ENCODE data around the gene USP1. TPM values are rescaled to one million over a fixed set of nuclear protein-coding genes. Genes with fewer than 3 reads are reported as not detected.

The USP1 gene
- polyA plus RNA-seq, 1 donor from 2014 or later = 20.3 TPM

DNA sequence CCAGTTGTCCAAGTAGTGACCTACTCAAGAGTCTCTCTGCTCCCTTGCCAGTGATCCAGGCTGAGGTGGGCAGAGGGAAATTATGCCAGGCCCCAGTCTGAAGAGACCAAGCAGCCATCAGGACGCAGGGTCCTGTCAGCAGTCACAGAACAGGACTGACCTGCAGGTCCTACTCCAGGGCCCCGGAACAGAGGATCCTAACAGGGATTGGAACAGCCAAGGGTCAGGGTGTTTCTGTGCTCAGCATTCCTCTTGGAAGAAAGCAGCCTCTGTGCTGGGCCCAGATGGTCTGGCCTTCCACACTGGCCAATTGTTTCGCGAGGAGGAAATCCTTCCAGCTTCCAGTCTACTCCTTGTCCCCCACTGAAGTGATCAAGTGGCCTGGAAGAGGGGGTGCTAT, 41.6 kb upstream of the USP1 start:
- H4K20me1 ChIP-seq (ENCODE audit: insufficient read depth) = no peaks in the 10 kb centered on the region
- no peak overlapping the region for H3K9ac ChIP-seq (ENCODE audit: low read length)
- no peaks in the 10 kb centered on the region for H3K36me3 ChIP-seq (ENCODE audit: insufficient read depth, low read length)
- H3K27ac ChIP-seq (ENCODE audit: low read length) = no peak overlapping the region
- no peaks in the 10 kb centered on the region for H3K9me3 ChIP-seq (ENCODE audit: low read length)
- H3F3A ChIP-seq (ENCODE audit: insufficient read depth, low read length, poor library complexity, severe bottlenecking) = no peaks in the 10 kb centered on the region
- no peak overlapping the region for H3K4me2 ChIP-seq (ENCODE audit: low read length)
- H3K9me2 ChIP-seq (ENCODE audit: insufficient read depth, low read length) = no peaks in the 10 kb centered on the region
- H3K4me3 ChIP-seq (ENCODE audit: low read length) = no peak overlapping the region
- H3K79me2 ChIP-seq (replicated peaks; ENCODE audit: insufficient read depth, low read length) = no peaks in the 10 kb centered on the region
- H2AFZ ChIP-seq (ENCODE audit: low read depth, low read length) = no peak overlapping the region
- no peaks in the 10 kb centered on the region for H3K27me3 ChIP-seq (ENCODE audit: insufficient read depth, low read depth, low read length)
- TF ChIP-seq, protein P1, sequence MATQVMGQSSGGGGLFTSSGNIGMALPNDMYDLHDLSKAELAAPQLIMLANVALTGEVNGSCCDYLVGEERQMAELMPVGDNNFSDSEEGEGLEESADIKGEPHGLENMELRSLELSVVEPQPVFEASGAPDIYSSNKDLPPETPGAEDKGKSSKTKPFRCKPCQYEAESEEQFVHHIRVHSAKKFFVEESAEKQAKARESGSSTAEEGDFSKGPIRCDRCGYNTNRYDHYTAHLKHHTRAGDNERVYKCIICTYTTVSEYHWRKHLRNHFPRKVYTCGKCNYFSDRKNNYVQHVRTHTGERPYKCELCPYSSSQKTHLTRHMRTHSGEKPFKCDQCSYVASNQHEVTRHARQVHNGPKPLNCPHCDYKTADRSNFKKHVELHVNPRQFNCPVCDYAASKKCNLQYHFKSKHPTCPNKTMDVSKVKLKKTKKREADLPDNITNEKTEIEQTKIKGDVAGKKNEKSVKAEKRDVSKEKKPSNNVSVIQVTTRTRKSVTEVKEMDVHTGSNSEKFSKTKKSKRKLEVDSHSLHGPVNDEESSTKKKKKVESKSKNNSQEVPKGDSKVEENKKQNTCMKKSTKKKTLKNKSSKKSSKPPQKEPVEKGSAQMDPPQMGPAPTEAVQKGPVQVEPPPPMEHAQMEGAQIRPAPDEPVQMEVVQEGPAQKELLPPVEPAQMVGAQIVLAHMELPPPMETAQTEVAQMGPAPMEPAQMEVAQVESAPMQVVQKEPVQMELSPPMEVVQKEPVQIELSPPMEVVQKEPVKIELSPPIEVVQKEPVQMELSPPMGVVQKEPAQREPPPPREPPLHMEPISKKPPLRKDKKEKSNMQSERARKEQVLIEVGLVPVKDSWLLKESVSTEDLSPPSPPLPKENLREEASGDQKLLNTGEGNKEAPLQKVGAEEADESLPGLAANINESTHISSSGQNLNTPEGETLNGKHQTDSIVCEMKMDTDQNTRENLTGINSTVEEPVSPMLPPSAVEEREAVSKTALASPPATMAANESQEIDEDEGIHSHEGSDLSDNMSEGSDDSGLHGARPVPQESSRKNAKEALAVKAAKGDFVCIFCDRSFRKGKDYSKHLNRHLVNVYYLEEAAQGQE (IDR thresholded peaks at IDR 0.05; ENCODE audit: borderline replicate concordance) = no peak
- TF ChIP-seq TAF1 (IDR thresholded peaks at IDR 0.05; ENCODE audit: low read depth) (no peak), EZH2 (IDR thresholded peaks at IDR 0.05; ENCODE audit: borderline replicate concordance, insufficient read depth, low read length, poor library complexity, severe bottlenecking) (no peak), MXI1 (conservative IDR thresholded peaks at IDR 0.05; ENCODE audit: poor library complexity, severe bottlenecking) (no peak), POLR2AphosphoS5 (IDR thresholded peaks at IDR 0.05) (no peak), RAD21 (conservative IDR thresholded peaks at IDR 0.05) (no peak), SMC3 (conservative IDR thresholded peaks at IDR 0.05; ENCODE audit: poor library complexity) (no peak), EP300 (conservative IDR thresholded peaks at IDR 0.05; ENCODE audit: poor library complexity, severe bottlenecking) (no peak)
- TF ChIP-seq, protein P2, sequence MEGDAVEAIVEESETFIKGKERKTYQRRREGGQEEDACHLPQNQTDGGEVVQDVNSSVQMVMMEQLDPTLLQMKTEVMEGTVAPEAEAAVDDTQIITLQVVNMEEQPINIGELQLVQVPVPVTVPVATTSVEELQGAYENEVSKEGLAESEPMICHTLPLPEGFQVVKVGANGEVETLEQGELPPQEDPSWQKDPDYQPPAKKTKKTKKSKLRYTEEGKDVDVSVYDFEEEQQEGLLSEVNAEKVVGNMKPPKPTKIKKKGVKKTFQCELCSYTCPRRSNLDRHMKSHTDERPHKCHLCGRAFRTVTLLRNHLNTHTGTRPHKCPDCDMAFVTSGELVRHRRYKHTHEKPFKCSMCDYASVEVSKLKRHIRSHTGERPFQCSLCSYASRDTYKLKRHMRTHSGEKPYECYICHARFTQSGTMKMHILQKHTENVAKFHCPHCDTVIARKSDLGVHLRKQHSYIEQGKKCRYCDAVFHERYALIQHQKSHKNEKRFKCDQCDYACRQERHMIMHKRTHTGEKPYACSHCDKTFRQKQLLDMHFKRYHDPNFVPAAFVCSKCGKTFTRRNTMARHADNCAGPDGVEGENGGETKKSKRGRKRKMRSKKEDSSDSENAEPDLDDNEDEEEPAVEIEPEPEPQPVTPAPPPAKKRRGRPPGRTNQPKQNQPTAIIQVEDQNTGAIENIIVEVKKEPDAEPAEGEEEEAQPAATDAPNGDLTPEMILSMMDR (IDR thresholded peaks at IDR 0.05; ENCODE audit: poor library complexity, severe bottlenecking) = no peak

DNA sequence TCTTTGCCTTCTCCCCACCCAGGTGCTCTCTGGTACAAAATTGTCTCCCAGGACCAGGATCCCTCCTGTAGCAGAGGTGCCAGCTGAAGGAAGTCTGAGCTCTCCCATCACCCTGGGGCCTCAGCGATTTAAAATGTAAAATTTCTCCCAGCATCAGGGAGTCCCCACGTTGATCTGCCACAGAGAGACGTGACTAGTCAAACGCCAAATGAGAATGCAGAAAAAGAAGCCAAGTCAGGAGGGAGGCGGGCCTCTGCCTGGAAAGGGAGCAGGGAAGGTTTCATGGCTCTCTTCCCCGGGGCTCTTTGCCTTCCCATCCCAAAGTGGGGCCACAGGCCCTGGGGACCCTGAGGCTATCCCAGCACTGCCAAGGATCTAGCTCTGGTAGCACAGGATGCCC, 40.0 kb upstream of the USP1 start:
- Histone ChIP-seq H3K9me2 (ENCODE audit: insufficient read depth, low read length) (no peaks in the 10 kb centered on the region), H3K27me3 (ENCODE audit: insufficient read depth, low read depth, low read length) (no peaks in the 10 kb centered on the region), H3F3A (ENCODE audit: insufficient read depth, low read length, poor library complexity, severe bottlenecking) (no peaks in the 10 kb centered on the region), H4K20me1 (ENCODE audit: insufficient read depth) (no peaks in the 10 kb centered on the region), H3K9me3 (ENCODE audit: low read length) (no peaks in the 10 kb centered on the region), H3K27ac (ENCODE audit: low read length) (no peak overlapping the region), H2AFZ (ENCODE audit: low read depth, low read length) (no peak overlapping the region), H3K79me2 (replicated peaks; ENCODE audit: insufficient read depth, low read length) (no peaks in the 10 kb centered on the region), H3K4me2 (ENCODE audit: low read length) (no peak overlapping the region), H3K36me3 (ENCODE audit: insufficient read depth, low read length) (no peaks in the 10 kb centered on the region), H3K9ac (ENCODE audit: low read length) (no peak overlapping the region), H3K4me3 (ENCODE audit: low read length) (no peak overlapping the region)
- no peak for TF ChIP-seq MXI1 (conservative IDR thresholded peaks at IDR 0.05; ENCODE audit: poor library complexity, severe bottlenecking)
- TF ChIP-seq, protein P1 (IDR thresholded peaks at IDR 0.05; ENCODE audit: borderline replicate concordance) = no peak
- no peak for TF ChIP-seq TAF1 (IDR thresholded peaks at IDR 0.05; ENCODE audit: low read depth)
- no peak for TF ChIP-seq EP300 (conservative IDR thresholded peaks at IDR 0.05; ENCODE audit: poor library complexity, severe bottlenecking)
- no peak for TF ChIP-seq RAD21 (conservative IDR thresholded peaks at IDR 0.05)
- TF ChIP-seq, protein P2 (IDR thresholded peaks at IDR 0.05; ENCODE audit: poor library complexity, severe bottlenecking) = no peak
- no peak for TF ChIP-seq SMC3 (conservative IDR thresholded peaks at IDR 0.05; ENCODE audit: poor library complexity)
- no peak for TF ChIP-seq EZH2 (IDR thresholded peaks at IDR 0.05; ENCODE audit: borderline replicate concordance, insufficient read depth, low read length, poor library complexity, severe bottlenecking)
- no peak for TF ChIP-seq POLR2AphosphoS5 (IDR thresholded peaks at IDR 0.05)

All from neural cell (in vitro differentiated cells).